Trophoblast cell (in vitro differentiated cells and primary cell): Measurements from ENCODE around the gene NAA60.

Experiments used
- DNase-seq, 2 donors: peaks; one replicate each; pipeline ENCODE4 v3.0.0-alpha.2; 2016
- H2AFZ ChIP-seq: 2 replicates; pipeline ENCODE4 v1.6.1; 2013; ENCODE audit warnings: low read length, moderate library complexity, mild to moderate bottlenecking; ENCODE audit not compliant: insufficient read depth, poor library complexity
- H2AK5ac ChIP-seq: 2 replicates; pipeline ENCODE4 v1.6.1; 2013; ENCODE audit warnings: mild to moderate bottlenecking, low read length
- H2BK120ac ChIP-seq: 2 replicates; pipeline ENCODE4 v1.6.1; 2013; ENCODE audit warnings: low read length, mild to moderate bottlenecking, moderate library complexity; ENCODE audit not compliant: insufficient read depth, poor library complexity
- H2BK12ac ChIP-seq: 2 replicates; pipeline ENCODE4 v1.6.1; 2013; ENCODE audit warnings: mild to moderate bottlenecking, low read length, moderate library complexity
- H2BK5ac ChIP-seq: 2 replicates; pipeline ENCODE4 v1.6.1; 2013; ENCODE audit warnings: low read length, low read depth, moderate library complexity, mild to moderate bottlenecking; ENCODE audit not compliant: poor library complexity
- H3K14ac ChIP-seq: 2 replicates; pipeline ENCODE4 v1.6.1; 2013; ENCODE audit warnings: mild to moderate bottlenecking, low read length
- H3K18ac ChIP-seq: 2 replicates; pipeline ENCODE4 v1.6.1; 2013; ENCODE audit warnings: mild to moderate bottlenecking, low read length
- H3K23ac ChIP-seq: 2 replicates; pipeline ENCODE4 v1.6.1; 2013; ENCODE audit warnings: low read length
- H3K27ac ChIP-seq: 2 replicates; pipeline ENCODE4 v1.5.1; 2013; ENCODE audit warnings: low read depth, mild to moderate bottlenecking, inconsistent platforms, low read length, moderate library complexity
- H3K27me3 ChIP-seq: 2 replicates; pipeline ENCODE4 v1.6.1; 2013; ENCODE audit warnings: inconsistent platforms, mild to moderate bottlenecking, low read length, moderate library complexity; ENCODE audit not compliant: insufficient read depth
- H3K36me3 ChIP-seq, 2 experiments: 1 replicate in 1 of 2; 2 replicates in 1 of 2; pipeline ENCODE4 v1.6.1; 2013; ENCODE audit warnings: low read length in 2 of 2, mild to moderate bottlenecking in 2 of 2, moderate library complexity in 1 of 2; ENCODE audit not compliant: insufficient read depth in 2 of 2, control insufficient read depth in 1 of 2
- H3K4ac ChIP-seq: 2 replicates; pipeline ENCODE4 v1.6.1; 2013; ENCODE audit warnings: low read depth, mild to moderate bottlenecking, low read length, moderate library complexity
- H3K4me1 ChIP-seq, 2 experiments: 1 replicate in 1 of 2; 2 replicates in 1 of 2; pipeline ENCODE4 v1.6.1; 2013; ENCODE audit warnings: low read length in 2 of 2, mild to moderate bottlenecking in 2 of 2, moderate library complexity in 1 of 2; ENCODE audit not compliant: insufficient read depth in 2 of 2, control insufficient read depth in 1 of 2
- H3K4me2 ChIP-seq: 2 replicates; pipeline ENCODE4 v1.6.1; 2013; ENCODE audit warnings: inconsistent platforms, mild to moderate bottlenecking, low read length, moderate library complexity
- H3K4me3 ChIP-seq: 2 replicates; pipeline ENCODE4 v1.5.1; 2013; ENCODE audit warnings: mild to moderate bottlenecking, low read depth, low read length, inconsistent platforms
- H3K79me1 ChIP-seq: one replicate; pipeline ENCODE4 v1.6.1; 2013; ENCODE audit warnings: low read length
- H3K79me2 ChIP-seq: 2 replicates; pipeline ENCODE4 v1.6.1; 2013; ENCODE audit warnings: low read length, mild to moderate bottlenecking; ENCODE audit not compliant: control insufficient read depth, insufficient read depth, poor library complexity
- H3K9ac ChIP-seq: 2 replicates; pipeline ENCODE4 v1.6.1; 2013; ENCODE audit warnings: mild to moderate bottlenecking, low read length
- H3K9me3 ChIP-seq: 2 replicates; pipeline ENCODE4 v1.6.1; 2013; ENCODE audit warnings: low read depth, mild to moderate bottlenecking, control low read depth, inconsistent platforms, low read length; ENCODE audit not compliant: insufficient read depth
- H4K12ac ChIP-seq: 2 replicates; pipeline ENCODE4 v1.6.1; 2013; ENCODE audit warnings: low read depth, mild to moderate bottlenecking, low read length, moderate library complexity
- H4K8ac ChIP-seq: 2 replicates; pipeline ENCODE4 v1.6.1; 2013; ENCODE audit warnings: low read depth, mild to moderate bottlenecking, low read length, moderate library complexity
- H4K91ac ChIP-seq: one replicate; pipeline ENCODE4 v1.6.1; 2013; ENCODE audit warnings: low read depth, mild to moderate bottlenecking, low read length, moderate library complexity
- WGBS: extraction: QIAGEN DNeasy Blood & Tissue Kit; methylation state at CpG from one replicate; pipeline ENCODE4 v1.1.7; 2013; ENCODE audit warnings: missing lambda C conversion rate; ENCODE audit not compliant: insufficient read length, insufficient coverage; ENCODE audit errors: extremely low coverage; 5-methylcytosine and 5-hydroxymethylcytosine counted together

NAA60 gene

DNA sequence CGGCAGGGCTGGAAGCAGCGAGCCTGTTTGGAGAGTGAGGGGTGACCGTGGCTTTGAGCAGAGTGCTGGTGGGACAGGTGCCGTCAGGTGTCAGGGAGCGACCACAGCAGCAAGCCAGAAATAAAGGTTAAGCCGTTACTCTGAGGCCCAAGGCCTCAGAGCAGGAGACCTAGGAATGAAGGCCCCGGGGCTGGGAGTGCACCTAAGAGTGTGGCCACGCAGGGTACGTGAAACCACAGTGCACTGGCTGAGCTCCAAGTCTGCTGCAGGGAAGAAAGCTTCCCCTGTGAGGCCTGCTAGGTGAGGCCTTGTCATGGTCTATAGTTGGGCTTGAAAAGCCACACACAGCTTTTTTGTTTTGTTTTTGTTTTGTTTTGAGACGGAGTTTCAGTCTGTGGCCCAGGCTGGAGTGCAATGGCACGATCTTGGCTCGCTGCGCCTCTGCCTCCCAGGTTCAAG lies 66.0 kb downstream of the NAA60 start:
- no CpG with 5 or more reads among the region's 13 CpGs for WGBS
- no peak overlapping the region for H2AFZ ChIP-seq

DNA sequence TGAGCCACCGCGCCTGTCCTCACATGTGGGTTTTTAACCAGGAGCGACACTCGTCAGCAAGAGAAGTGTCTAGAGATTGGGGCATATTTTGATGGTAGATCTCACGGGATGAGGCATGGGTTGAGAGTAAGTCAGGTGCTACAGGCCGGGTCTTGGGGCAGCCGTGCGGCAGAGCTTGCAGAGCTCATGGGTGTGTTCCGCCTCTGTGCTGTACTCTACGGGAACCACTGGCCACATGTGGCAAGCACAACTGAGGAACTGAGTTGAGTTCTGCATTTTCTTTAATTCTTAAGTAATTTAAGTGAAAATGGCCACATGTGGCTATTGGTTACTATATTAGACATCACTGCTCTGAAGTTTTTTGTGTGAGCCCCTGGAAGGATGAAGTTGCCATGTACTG lies 66.9 kb downstream of the NAA60 start:
- H2AFZ ChIP-seq, result no peak overlapping the region
- no CpG with 5 or more reads among the region's 10 CpGs for whole genome bisulfite sequencing

More for the DNA sequence above, 66.0 kb downstream of the NAA60 start:
- Histone ChIP-seq H4K12ac (no peak overlapping the region), H2BK12ac (no peak overlapping the region), H3K18ac (no peak overlapping the region), H3K27me3 (no peaks in the 10 kb centered on the region), H3K4me3 (no peak overlapping the region), H3K79me2 (no peaks in the 10 kb centered on the region), H3K14ac (no peak overlapping the region), H2BK120ac (no peak overlapping the region), H4K8ac (no peak overlapping the region), H2AK5ac (no peak overlapping the region), H3K9me3 (no peaks in the 10 kb centered on the region), H2BK5ac (no peak overlapping the region), H4K91ac (no peak overlapping the region), H3K4ac (no peak overlapping the region), H3K9ac (no peak overlapping the region), H3K79me1 (no peaks in the 10 kb centered on the region), H3K23ac (no peak overlapping the region), H3K4me2 (no peak overlapping the region), H3K27ac (no peak overlapping the region), H3K36me3 (peaks cover 12 to 25% of the 10 kb centered on the region in 2 experiments), H3K4me1 (no peaks in the 10 kb centered on the region)
- DNase-seq, result no peak

DNA sequence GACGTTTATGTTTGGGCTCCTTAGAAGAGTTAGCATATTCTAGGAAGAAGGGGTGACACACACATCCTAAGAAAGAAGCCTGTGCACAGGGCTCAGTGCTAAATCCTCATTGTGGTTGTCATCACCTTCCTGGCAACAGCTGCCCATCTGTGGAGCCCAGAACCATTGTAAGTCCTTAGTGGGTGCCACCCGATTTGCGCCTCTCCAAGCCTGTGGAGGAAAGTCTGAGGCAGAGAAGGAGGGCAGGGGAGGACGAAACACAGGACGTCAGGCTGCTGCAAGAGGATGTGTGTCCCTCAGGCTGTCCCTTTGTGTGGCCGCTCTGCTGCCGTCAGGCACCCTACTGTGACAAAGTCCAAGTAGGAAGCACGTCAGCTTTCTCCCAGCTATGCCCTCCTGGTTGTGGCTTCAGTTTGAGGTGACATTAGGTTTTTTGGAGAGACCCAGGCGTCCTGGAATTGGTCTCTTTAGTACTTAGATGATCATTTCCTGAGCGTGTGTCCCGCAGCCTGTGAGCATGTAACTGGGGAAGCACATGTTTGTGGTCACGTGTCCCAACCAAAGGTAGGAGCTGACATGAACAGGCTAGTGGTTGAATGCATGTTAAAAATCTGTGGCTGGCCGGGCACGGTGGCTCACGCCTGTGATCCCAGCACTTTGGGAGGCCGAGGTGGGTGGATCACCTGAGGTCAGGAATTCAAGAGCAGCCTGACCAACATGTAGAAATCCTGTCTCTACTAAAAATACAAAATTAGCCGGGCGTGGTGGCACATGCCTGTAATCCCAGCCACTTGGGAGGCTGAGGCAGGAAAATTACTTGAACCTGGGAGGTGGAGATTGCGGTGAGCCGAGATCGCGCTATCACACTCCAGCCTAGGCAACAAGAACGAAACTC lies 68.1 kb downstream of the NAA60 start:
- no peak overlapping the region for H3K4ac ChIP-seq
- no peak overlapping the region for H4K8ac ChIP-seq
- no peak overlapping the region for H3K14ac ChIP-seq
- no peaks in the 10 kb centered on the region for H3K4me1 ChIP-seq
- no peak overlapping the region for H2AK5ac ChIP-seq
- H3K79me2 ChIP-seq, result no peaks in the 10 kb centered on the region
- no peak overlapping the region for H3K9ac ChIP-seq
- no peaks in the 10 kb centered on the region for H3K9me3 ChIP-seq
- WGBS, result no CpG with 5 or more reads among the region's 23 CpGs
- no peak overlapping the region for H3K18ac ChIP-seq
- no peak overlapping the region for H2AFZ ChIP-seq
- H2BK12ac ChIP-seq, result no peak overlapping the region
- H3K27me3 ChIP-seq, result no peaks in the 10 kb centered on the region
- no peak overlapping the region for H3K4me2 ChIP-seq
- H4K12ac ChIP-seq, result no peak overlapping the region
- no peak overlapping the region for H3K23ac ChIP-seq
- H3K79me1 ChIP-seq, result no peaks in the 10 kb centered on the region
- no peak overlapping the region for H4K91ac ChIP-seq
- H2BK120ac ChIP-seq, result no peak overlapping the region
- H3K27ac ChIP-seq, result no peak overlapping the region
- DNase-seq, result no peak
- no peak overlapping the region for H3K4me3 ChIP-seq
- H3K36me3 ChIP-seq, result peaks cover 12 to 21% of the 10 kb centered on the region in 2 experiments
- H2BK5ac ChIP-seq, result no peak overlapping the region

More for the DNA sequence above, 66.9 kb downstream of the NAA60 start:
- Histone ChIP-seq H3K23ac (no peak overlapping the region), H3K4me3 (no peak overlapping the region), H3K9me3 (no peaks in the 10 kb centered on the region), H2BK120ac (no peak overlapping the region), H3K18ac (no peak overlapping the region), H3K4me1 (no peaks in the 10 kb centered on the region), H3K9ac (no peak overlapping the region), H3K27ac (no peak overlapping the region), H2BK5ac (no peak overlapping the region), H3K4ac (no peak overlapping the region), H2BK12ac (no peak overlapping the region), H3K79me1 (no peaks in the 10 kb centered on the region), H4K12ac (no peak overlapping the region), H3K27me3 (no peaks in the 10 kb centered on the region), H3K79me2 (no peaks in the 10 kb centered on the region), H3K14ac (no peak overlapping the region), H2AK5ac (no peak overlapping the region), H4K8ac (no peak overlapping the region), H3K4me2 (no peak overlapping the region), H3K36me3 (peaks cover 12 to 25% of the 10 kb centered on the region in 2 experiments), H4K91ac (no peak overlapping the region)
- DNase-seq, result no peak

DNA sequence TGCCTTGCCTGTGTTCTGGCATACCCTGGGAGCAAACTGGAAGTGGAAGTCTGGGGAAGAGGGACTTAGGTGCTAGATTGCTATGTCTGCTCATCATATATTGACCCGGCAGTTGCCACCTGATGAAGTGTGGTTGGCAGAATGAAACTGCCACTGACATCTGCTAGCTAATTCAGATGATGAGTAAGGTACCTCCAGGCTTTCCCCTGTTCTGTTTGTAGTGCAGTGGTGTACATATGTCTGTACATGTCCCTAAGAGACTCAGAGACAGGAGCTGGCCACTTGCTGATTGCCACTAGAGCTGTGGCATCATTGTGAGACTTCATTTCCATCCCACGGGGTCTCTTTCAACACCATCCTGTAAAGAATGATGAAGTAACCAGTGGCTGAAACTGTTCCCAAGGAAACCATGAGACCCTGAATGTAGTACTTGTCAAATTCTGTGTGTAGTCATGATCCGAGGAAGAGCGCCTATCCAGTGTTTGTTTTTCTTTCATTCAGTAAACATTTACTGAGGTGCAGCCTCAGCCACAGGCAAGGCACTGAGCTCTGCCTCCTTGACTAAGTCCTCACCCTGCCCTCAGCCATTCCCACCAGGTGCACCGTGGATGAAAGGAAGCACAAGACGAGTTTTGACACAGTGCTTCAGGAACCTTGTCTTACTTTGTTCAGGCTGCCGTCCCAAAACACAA lies 70.6 kb downstream of the NAA60 start:
- Histone ChIP-seq H3K4me2 (no peak overlapping the region), H3K23ac (no peak overlapping the region), H3K27ac (no peak overlapping the region), H3K79me2 (no peaks in the 10 kb centered on the region), H3K4me1 (no peaks in the 10 kb centered on the region), H4K91ac (no peak overlapping the region), H4K12ac (no peak overlapping the region), H2AK5ac (no peak overlapping the region), H3K36me3 (peaks cover 9 to 22% of the 10 kb centered on the region in 2 experiments), H3K27me3 (no peaks in the 10 kb centered on the region), H3K18ac (no peak overlapping the region), H2AFZ (no peak overlapping the region), H3K4me3 (no peak overlapping the region), H2BK5ac (no peak overlapping the region), H3K4ac (no peak overlapping the region), H4K8ac (no peak overlapping the region), H2BK12ac (no peak overlapping the region), H3K9me3 (no peaks in the 10 kb centered on the region), H3K9ac (no peak overlapping the region), H3K14ac (no peak overlapping the region), H3K79me1 (no peaks in the 10 kb centered on the region), H2BK120ac (no peak overlapping the region)
- WGBS, result no CpG with 5 or more reads among the region's 7 CpGs
- no peak for DNase-seq
